Ecto neural progenitor cell (in vitro differentiated cells): ENCODE data around the gene SIRPB1.
"Not testable (repeated sequence)": the region's sequence is repeated elsewhere in the genome, so short reads cannot be mapped to it uniquely, and the experiment has no call there.

Experiments used
- DNase-seq: peaks from one replicate; pipeline ENCODE4 v3.0.0-alpha.2; 2018; ENCODE audit warnings: low spot score

SIRPB1 gene

DNA sequence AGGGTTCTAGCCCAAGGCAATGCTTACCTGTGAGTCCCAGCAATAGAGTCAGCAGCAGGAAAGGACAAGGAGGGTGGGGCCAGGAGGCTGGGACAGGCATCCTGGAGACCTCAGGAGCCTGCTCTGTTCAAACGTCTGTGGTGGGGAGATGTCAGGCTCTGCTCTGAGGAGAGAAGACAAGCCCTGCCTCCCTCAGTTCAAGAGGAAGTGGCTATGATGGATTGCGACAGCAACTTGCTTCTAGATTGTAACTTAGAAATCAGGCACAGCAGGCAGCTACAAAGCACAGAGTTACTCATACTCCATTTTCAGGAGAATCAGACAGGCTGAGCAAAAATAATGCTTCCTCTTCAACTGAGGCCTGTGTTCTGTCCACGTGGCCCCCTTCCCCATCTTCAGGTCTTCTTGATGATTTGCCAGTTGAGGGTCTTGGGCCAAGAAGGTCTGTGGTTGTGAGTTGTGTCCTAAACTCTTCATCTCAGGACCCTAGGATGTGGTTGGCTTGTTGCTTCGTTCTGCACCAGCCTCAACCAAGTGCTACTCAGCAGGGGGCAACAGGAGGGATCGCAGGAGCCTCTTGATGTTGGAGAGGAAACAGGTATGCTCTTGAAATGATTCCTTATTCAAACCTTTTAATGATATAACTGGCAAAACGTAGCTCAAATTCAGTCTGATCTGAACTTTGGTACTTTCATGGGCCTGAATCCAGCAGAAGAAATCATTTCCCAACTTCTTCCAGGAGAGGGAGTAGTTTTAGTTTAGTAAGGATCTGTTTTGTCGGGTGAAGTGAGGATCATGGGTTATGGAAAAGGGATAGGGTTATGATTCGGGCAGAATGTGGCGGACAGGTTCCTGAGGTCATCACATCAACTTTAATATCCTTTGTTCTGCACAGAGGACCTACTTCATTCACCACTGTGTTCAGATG is 31.0 kb downstream of the SIRPB1 start:
- no peak for DNase-seq

DNA sequence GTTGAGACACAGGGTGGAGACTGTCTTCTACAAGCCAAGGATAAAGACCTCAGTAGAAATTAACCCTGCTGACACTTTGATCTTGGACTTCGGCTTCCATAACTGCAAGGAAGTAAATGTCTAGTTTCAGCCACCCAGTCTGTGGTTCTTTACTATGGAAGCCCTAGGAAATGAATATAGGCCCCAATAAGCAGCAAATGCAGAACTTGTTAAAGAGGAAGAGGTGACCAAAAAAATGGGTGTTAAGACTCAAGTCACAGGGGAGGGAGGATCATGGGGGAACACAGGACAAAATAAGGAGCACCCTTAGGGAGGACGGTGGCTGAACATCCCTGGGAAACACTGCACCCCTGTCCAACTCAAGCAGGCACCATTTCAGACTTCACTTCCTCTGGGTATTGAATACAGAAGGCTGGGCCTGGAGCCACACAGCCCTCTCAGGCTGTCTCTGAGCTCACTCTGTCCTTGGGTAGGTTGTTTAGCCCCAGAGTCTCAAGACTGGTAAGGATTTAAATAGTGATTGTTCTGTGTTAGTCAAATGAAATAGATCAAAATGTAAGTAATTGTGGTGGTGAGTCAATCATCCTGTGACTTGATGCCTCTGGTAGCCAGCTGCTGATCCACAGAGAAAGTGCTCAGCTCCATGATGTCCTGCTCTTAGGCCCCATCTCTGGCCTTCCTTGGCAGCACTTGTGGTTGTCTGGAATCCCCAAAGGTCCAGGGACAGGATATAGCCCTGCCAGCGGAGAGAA is 31.9 kb downstream of the SIRPB1 start:
- no peak for DNase-seq

DNA sequence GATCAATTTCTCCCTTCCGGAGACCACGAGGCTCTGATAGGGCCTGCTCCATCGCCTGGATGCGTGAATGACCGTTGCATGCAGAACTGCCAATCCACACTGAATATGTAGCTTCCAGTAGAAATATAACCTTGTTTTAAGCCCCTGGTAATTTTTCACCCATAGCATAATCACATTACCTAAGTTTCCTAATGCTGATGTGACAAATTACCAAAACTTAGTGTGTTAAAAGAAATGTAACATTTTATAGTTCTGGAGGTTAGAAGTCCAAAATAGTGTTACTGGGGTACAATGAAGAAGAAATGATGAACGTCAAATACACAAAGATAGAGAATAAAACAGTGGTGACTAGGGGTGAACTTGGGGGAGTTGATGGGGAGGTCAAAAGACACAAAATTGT is 40.3 kb downstream of the SIRPB1 start:
- DNase-seq, result no peak

DNA sequence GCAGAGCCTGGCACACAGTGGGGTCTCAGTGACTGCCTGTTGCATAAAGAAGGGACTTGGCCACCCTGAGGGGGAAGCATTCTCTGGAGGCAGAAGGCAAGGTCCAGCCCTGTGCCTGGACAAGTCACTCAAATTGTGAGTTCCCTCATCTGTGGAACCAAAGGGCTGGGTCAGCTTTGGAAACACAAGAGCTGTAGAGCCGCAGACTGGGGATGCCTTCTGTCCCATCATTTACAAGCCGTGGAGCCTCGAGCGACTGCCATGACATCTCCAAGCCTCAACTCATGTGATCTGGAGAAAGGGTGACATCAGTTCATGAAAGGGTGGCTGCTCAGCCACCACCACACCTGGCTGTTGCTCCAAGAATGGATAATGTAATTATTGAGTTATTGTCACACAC is 41.9 kb downstream of the SIRPB1 start:
- DNase-seq, result peak; percentile 29

DNA sequence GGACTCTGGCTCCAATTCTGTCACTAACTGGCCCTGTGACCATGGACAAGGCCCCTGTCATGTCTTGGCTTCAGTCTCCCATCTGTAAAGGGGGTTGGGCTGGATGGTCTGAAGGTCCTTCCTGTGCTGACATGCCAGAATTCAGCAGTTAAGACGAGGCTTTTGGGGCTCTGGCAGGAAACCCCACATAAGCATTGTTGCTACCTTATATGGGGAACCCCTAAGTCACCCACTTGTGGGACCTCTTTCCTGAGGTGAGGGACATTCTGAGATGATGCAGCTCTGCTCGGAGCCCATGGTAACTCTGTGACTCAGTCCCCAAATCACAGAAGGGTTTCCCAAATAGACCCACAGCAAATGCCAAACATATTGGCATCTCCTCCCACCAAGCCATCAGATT is 42.5 kb downstream of the SIRPB1 start:
- DNase-seq, result peak; percentile 1

DNA sequence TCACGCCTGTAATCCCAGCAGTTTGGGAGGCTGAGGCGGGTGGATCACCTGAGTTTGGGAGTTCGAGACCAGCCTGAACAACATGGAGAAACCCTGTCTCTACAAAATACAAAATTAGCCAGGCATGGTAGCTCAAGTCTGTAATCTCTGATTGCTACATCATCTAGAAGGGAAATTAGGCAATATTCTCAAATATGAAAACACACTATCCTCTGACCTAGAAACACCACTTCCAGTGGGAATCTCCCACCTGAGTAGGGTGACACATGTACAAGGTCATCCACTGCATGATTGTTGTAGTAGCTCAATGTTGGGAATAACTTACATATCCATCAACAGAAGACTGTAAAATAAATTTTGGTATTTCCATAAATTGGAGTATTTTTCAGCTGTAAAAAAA is 43.2 kb downstream of the SIRPB1 start:
- no peak for DNase-seq

DNA sequence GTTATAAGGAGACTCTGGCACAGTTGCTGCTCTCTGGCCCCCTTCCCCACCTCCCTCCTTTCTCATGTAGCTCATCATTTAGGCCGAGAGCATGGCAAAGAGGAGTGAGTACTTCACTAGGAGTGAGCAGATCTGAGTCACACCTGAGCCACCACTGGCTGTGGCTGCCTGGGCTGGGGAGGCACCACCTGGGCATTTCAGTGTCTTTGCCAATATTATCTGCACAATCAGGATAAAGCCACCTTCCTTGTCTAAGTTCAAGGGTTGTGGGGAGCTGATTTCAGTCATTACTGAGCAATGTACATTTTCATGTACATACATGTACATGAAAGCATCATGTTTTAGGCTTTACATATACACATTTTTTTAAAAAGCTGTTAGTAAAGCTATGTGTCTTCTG is 43.8 kb downstream of the SIRPB1 start:
- not testable (repeated sequence) for DNase-seq

DNA sequence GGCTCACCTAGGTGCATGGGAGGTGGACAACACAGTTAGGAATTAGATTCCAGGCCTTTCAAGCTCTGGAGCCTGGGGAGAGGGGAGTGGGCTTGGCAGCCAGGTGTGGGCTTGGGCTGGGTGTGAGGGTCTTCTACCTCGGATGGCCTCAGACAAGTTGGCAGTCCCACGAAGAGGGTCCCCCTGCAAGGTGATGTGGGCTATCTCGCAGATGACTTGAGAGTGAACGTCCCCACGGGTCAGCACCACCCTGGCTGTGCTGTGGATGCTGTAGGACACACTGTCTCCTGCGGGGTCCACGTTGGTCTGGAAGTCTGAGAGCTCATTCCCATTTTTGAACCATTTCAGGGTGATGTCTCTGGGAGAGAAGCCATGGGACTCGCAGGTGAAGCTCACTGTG is 48.2 kb downstream of the SIRPB1 start:
- not testable (repeated sequence) for DNase-seq
